Measurements from ENCODE around the gene CAPN7.

Gene CAPN7

DNA sequence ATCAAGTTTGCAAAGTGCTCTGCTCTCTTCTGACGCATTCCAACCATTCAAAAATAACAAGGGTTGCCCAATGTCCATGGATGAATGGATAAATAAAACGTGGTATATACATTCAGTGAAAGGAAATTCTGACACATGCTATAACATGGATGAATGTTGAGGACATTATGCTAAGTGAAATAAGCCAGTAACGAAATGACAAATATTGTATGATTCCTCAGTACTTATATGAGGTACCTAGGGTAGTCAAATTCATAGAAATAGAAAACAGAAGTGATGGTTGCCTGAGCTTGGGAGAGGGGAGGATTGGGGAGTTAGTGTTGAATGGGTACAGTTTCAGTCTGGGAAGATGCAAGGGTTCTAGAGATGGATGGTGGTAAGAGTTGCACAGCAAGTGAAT lies 92.5 kb downstream of the CAPN7 start:
- no peaks in the 10 kb centered on the region for H3K79me2 ChIP-seq (ENCODE audit: low read length)
- no peaks in the 10 kb centered on the region for H3F3A ChIP-seq (ENCODE audit: insufficient read depth, low read length)
- DNase-seq, result no peak
- no peak overlapping the region for H3K4me2 ChIP-seq (ENCODE audit: low read depth, low read length)
- no peaks in the 10 kb centered on the region for H4K20me1 ChIP-seq (ENCODE audit: insufficient read depth, low read length)
- H3K4me3 ChIP-seq (ENCODE audit: low read length), result no peak overlapping the region
- H3K9ac ChIP-seq (ENCODE audit: low read length), result no peak overlapping the region
- no peaks in the 10 kb centered on the region for H3K36me3 ChIP-seq (replicated peaks; ENCODE audit: insufficient read depth, low read length)
- no peaks in the 10 kb centered on the region for H3K4me1 ChIP-seq (ENCODE audit: low read length)
- no peak for TF ChIP-seq EZH2 (optimal IDR thresholded peaks at IDR 0.05; ENCODE audit: low read depth, low read length)
- H2AFZ ChIP-seq (ENCODE audit: low read length), result no peak overlapping the region
- H3K27me3 ChIP-seq (replicated peaks; ENCODE audit: insufficient read depth, low read length), result no peaks in the 10 kb centered on the region
- no peak overlapping the region for H3K27ac ChIP-seq (ENCODE audit: low read length)
- H3K9me2 ChIP-seq (replicated peaks; ENCODE audit: insufficient read depth, low read length), result no peaks in the 10 kb centered on the region
- H3K9me3 ChIP-seq (replicated peaks; ENCODE audit: insufficient read depth, low read length), result no peaks in the 10 kb centered on the region

DNA sequence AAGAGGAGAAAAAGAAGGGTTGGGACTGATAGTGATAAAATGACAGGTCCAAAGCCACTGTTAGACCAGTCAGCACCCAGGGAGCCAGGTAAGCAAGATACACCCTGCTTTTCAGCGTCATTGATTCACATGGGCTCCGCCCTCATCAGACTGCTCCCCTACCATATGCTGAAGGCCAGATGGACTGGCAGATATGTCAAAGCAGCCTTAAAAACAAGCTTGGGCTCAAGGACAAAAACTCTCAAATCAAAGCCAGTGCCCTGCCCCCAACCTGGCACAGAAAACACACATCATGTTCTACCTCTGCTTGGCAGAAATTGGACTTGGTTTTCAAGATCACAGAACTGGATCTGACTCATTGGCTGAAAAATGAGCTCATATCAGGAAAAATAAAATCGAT lies 93.0 kb downstream of the CAPN7 start:
- no peaks in the 10 kb centered on the region for H3K9me3 ChIP-seq (replicated peaks; ENCODE audit: insufficient read depth, low read length)
- H3K4me1 ChIP-seq (ENCODE audit: low read length), result no peaks in the 10 kb centered on the region
- no peaks in the 10 kb centered on the region for H3K9me2 ChIP-seq (replicated peaks; ENCODE audit: insufficient read depth, low read length)
- DNase-seq, result no peak
- no peak overlapping the region for H3K4me2 ChIP-seq (ENCODE audit: low read depth, low read length)
- no peak overlapping the region for H3K9ac ChIP-seq (ENCODE audit: low read length)
- TF ChIP-seq EZH2 (optimal IDR thresholded peaks at IDR 0.05; ENCODE audit: low read depth, low read length) (no peak), EZH2phosphoT487 (IDR thresholded peaks at IDR 0.05; ENCODE audit: low read length) (no peak)
- TF ChIP-seq, protein P1, sequence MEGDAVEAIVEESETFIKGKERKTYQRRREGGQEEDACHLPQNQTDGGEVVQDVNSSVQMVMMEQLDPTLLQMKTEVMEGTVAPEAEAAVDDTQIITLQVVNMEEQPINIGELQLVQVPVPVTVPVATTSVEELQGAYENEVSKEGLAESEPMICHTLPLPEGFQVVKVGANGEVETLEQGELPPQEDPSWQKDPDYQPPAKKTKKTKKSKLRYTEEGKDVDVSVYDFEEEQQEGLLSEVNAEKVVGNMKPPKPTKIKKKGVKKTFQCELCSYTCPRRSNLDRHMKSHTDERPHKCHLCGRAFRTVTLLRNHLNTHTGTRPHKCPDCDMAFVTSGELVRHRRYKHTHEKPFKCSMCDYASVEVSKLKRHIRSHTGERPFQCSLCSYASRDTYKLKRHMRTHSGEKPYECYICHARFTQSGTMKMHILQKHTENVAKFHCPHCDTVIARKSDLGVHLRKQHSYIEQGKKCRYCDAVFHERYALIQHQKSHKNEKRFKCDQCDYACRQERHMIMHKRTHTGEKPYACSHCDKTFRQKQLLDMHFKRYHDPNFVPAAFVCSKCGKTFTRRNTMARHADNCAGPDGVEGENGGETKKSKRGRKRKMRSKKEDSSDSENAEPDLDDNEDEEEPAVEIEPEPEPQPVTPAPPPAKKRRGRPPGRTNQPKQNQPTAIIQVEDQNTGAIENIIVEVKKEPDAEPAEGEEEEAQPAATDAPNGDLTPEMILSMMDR (IDR thresholded peaks at IDR 0.05; ENCODE audit: low read length), result no peak
- H2AFZ ChIP-seq (ENCODE audit: low read length), result no peak overlapping the region
- H3K36me3 ChIP-seq (replicated peaks; ENCODE audit: insufficient read depth, low read length), result no peaks in the 10 kb centered on the region
- H4K20me1 ChIP-seq (ENCODE audit: insufficient read depth, low read length), result no peaks in the 10 kb centered on the region
- no peak overlapping the region for H3K27ac ChIP-seq (ENCODE audit: low read length)
- H3K79me2 ChIP-seq (ENCODE audit: low read length), result no peaks in the 10 kb centered on the region
- H3F3A ChIP-seq (ENCODE audit: insufficient read depth, low read length), result no peaks in the 10 kb centered on the region
- no peak overlapping the region for H3K4me3 ChIP-seq (ENCODE audit: low read length)
- no peaks in the 10 kb centered on the region for H3K27me3 ChIP-seq (replicated peaks; ENCODE audit: insufficient read depth, low read length)

DNA sequence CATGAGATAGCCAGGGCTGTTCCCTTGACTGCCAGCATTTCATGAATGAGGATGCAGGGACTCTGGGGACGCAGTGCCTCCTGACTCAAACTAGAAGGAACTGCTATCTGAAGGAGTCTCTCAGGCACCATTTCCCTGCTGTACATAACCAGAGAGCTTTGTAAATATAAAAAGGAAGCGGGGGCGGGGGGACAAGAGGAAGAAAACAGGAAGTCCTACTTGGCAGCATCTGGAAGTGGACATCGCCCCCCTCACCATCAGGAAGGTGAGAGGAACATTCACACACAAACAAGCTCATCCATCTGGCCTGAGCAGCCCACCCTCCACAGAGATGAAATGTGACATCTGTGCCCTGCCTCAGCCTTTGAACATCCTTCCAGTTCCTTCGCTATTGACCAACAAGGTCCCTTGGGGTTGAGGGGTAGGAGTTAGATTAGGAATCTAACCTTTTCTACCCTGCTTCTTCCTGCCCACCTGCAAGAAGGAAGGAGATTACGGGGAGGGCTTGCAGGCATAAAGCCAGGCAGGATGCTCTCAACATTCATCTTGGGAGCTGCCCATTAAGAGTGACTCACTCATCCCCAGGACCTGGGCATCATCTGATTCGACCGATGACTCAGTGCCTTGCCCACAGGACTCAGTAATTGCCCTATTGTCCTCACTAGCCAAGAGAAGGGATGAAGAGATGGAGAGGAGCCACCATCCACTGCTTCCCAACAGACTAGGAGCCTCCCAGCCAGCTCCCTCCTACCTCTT lies 94.5 kb downstream of the CAPN7 start:
- Histone ChIP-seq H3K9me2 (replicated peaks; ENCODE audit: insufficient read depth, low read length) (no peaks in the 10 kb centered on the region), H3K36me3 (replicated peaks; ENCODE audit: insufficient read depth, low read length) (no peaks in the 10 kb centered on the region), H3K9ac (ENCODE audit: low read length) (no peak overlapping the region), H3F3A (ENCODE audit: insufficient read depth, low read length) (no peaks in the 10 kb centered on the region), H3K27ac (ENCODE audit: low read length) (no peak overlapping the region), H3K4me2 (ENCODE audit: low read depth, low read length) (no peak overlapping the region), H3K79me2 (ENCODE audit: low read length) (no peaks in the 10 kb centered on the region), H3K9me3 (replicated peaks; ENCODE audit: insufficient read depth, low read length) (no peaks in the 10 kb centered on the region), H4K20me1 (ENCODE audit: insufficient read depth, low read length) (no peaks in the 10 kb centered on the region), H3K4me1 (ENCODE audit: low read length) (no peaks in the 10 kb centered on the region), H3K4me3 (ENCODE audit: low read length) (no peak overlapping the region), H3K27me3 (replicated peaks; ENCODE audit: insufficient read depth, low read length) (no peaks in the 10 kb centered on the region), H2AFZ (ENCODE audit: low read length) (no peak overlapping the region)
- no peak for TF ChIP-seq EZH2phosphoT487 (IDR thresholded peaks at IDR 0.05; ENCODE audit: low read length)
- TF ChIP-seq, protein P1 (IDR thresholded peaks at IDR 0.05; ENCODE audit: low read length), result no peak
- no peak for DNase-seq

DNA sequence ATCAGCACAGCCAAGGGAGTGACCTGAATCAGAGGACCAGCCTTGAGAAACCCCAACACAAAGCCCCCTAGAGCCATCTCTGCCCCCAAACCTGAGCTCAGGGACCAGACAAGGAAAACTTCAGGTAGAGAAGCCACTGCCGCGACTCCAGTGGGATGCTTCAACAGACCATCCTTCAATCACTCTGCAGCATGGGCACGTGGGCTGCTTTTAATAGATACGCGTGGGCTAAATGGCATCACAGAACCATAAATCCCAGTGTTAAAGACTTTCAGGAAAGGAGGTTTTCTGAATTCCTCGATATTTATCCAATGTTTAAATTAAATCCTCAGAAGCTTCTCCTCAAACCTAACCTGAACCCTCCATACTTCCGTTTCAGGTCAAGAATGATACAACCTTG lies 95.7 kb downstream of the CAPN7 start:
- TF ChIP-seq EZH2phosphoT487 (IDR thresholded peaks at IDR 0.05; ENCODE audit: low read length) (no peak), EZH2 (optimal IDR thresholded peaks at IDR 0.05; ENCODE audit: low read depth, low read length) (no peak)
- TF ChIP-seq, protein P1 (IDR thresholded peaks at IDR 0.05; ENCODE audit: low read length), result no peak
- no peak overlapping the region for H3K4me3 ChIP-seq (ENCODE audit: low read length)
- no peaks in the 10 kb centered on the region for H3K27me3 ChIP-seq (replicated peaks; ENCODE audit: insufficient read depth, low read length)
- H3K27ac ChIP-seq (ENCODE audit: low read length), result no peak overlapping the region
- H3K4me2 ChIP-seq (ENCODE audit: low read depth, low read length), result no peak overlapping the region
- no peaks in the 10 kb centered on the region for H3K9me2 ChIP-seq (replicated peaks; ENCODE audit: insufficient read depth, low read length)
- no peaks in the 10 kb centered on the region for H3K36me3 ChIP-seq (replicated peaks; ENCODE audit: insufficient read depth, low read length)
- H3K9me3 ChIP-seq (replicated peaks; ENCODE audit: insufficient read depth, low read length), result no peaks in the 10 kb centered on the region
- no peak overlapping the region for H2AFZ ChIP-seq (ENCODE audit: low read length)
- no peak for DNase-seq
- H4K20me1 ChIP-seq (ENCODE audit: insufficient read depth, low read length), result no peaks in the 10 kb centered on the region
- no peaks in the 10 kb centered on the region for H3K79me2 ChIP-seq (ENCODE audit: low read length)
- no peaks in the 10 kb centered on the region for H3K4me1 ChIP-seq (ENCODE audit: low read length)
- H3K9ac ChIP-seq (ENCODE audit: low read length), result no peak overlapping the region
- H3F3A ChIP-seq (ENCODE audit: insufficient read depth, low read length), result no peaks in the 10 kb centered on the region
